Activated T-cell treated with anti-CD3 and anti-CD28 coated beads for 24 hours (primary cell): ENCODE results near the gene HIVEP3.

Source experiments
- DNase-seq: peaks from one replicate; pipeline ENCODE4 v3.0.0-alpha.2; 2020; ENCODE audit warnings: low read depth

The HIVEP3 gene

DNA sequence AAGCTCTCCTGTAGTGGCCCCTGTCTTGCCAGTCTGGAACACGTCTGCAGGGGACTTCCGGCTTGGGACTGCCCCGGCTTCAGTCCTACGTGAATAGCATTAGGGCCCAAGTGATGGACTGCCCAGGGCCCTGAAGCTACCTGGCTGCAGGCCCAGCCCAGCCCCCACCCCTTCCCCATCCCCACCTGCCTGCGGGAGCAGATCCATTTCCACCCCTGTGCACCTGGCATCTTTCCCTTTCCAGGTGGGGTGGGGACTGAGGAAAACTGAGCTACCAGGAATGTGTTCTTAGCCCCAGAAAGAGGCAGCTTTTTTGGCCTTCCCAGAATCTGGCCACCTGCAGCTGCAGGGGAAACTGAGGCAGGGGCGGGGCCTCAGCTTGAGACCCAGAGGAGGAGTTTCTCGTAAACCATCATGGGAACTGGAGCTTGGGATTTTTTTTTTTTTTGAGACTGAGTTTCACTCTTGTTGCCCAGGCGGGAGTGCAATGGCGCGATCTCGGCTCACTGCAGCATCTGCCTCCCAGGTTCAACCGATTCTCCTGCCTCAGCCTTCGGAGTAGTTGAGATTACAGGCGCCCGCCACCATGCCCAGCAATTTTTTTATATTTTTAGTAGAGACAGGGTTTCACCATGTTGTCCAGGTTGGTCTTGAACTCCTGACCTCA is 437.5 kb downstream of the HIVEP3 start:
- no peak for DNase-seq

- DNase-seq = no peak
Measured at GRCh38 chr1:41480204-41481108, 438.3 kb downstream of the HIVEP3 start.

- DNase-seq = no peak
Measured at GRCh38 chr1:41479808-41480160, 438.9 kb downstream of the HIVEP3 start.

DNA sequence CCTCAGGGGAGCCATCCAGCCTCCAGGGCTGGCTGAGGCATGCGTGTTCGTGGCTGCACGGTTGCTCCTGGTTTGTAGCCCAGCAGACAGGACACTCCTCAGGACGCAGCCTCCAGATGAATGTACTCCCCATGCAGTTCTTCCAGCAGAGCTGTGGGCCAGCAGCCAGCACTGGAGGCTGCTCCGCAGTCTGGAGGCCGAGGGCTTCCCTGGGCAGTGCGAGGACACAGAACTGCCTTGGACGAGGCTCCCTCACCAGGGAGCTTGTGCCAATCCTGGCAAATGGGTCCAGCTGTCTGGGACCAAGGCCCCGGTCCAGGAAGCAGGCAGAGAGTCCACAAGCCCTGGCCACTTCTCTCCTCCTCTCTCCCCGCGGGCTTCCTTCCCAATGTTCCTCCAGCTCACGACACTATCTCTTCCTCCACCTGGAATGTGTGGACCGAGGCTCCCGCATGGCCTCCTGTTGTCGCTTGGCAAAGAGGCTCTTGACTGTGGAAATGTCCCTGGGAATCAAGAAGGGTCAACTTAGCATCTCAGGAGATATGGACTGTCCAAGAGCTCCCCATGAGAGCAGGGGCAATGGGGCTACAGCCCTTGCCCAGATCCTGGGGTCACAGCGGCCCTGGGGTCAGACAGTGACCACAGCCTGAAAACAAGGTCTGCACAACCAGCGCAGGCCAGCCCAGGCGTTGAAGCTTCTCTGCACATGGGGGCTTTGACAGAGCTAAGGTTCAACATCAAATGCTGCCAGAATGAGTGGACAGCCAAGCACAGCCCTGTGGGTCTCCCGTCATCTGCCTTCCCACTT is 439.5 kb downstream of the HIVEP3 start:
- no peak for DNase-seq

DNA sequence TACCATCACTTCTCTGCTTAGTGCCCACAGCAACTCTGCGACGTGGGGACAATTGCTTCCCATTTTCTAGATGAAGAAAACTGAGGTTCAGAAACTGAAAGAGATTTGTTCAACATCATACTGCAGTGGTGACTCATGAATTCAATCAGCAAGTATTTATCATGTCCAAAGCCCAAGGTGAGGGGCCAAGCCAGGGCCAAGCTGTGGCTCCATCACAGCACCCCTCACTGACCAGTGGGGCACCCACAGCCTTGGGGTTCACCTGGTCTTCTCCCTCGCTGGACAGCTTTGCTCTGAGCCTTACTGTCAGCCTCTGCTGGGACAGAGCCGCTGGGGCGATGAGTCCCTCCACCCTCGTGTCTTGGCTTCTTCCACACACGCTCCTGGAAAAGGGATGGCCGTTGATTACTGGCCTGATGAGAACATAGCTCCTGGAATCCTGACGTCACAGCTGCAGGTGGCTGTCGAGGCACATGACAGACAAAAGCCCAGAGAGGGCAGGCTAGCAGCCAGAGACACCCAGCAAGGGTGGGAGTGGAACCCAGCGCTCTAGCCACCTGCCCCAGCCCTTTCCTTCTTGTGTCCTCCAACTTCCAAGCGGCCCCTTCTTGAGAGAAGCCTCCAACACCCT is 440.5 kb downstream of the HIVEP3 start:
- DNase-seq = no peak

DNA sequence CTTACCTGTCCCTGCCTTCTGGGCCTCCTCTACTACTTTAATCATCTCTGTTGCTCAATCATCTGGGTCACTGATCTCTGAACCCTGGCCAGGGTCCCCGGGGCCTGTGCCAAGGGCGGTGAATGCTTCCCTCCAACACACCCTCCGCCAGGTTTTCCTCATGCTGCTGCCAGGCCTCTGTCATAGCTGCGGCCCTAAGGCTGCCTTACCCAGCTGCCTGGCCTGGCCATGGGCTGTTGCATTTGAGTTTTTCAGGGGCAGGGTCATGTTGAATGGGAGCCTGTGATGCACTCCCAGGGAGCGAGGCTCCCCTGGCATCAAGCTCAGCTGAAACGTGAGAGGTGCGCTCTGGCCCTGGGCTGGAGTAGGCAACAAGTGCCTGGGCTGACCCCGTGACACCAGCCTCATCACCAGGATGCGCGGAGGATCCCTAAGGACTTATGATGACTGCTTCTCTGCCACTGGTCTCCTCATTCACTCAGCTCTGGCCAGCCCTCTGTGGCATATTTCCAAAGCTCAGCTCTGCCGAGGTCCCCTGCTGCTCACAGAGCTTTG is 441.8 kb downstream of the HIVEP3 start:
- DNase-seq = no peak

DNA sequence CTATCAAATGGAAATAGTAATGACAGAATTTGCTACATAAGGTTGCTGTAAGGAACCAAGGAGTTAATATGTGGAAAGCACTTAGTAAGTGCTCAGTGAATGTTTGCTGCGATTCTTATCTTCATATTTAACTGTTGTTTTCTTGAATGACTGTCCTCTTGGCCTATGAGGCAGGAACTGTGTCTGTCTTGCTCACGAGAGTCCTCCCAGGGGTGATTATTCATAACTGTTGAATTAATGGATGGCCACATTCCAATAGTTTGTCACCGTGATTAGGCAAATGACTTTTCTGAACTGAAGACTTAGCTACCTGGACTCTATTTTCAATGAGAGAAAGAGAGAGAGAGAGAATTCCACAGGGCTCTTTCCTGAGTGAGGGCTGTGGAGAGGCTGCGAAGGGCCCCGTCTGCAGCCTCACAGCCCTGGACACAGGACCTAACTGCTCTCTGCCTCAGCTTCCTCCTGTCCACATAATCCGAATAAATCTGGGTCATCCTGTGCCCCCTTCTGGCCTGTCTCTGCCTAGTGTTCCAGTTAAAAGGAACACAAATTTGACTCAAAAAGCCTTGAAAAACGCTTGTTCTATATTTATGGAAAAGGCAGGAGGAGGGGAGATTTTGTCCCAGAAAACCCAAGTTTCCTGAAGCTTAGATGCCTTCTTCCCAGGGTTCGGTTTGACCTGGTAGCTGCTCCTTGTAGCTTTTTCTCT is 442.7 kb downstream of the HIVEP3 start:
- no peak for DNase-seq

DNA sequence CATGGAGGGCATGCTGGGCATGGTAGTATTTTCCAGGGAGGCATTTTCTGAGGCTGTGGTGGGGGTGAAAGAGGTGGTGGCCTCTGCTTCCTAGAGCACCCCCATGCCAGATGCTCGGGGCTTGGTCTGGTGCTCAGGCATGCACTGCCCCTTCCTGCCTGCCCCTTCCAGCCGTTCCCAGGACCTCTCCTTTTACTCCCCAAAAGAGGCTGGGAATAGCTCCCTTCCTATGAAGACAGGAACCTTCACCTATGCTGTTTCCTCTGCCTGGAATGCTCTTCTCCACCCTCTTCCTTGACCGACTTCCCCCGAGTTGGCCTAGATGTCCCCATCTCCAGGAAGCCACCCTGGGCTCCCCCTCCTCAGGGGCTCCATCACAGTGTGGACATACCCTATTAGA is 443.4 kb downstream of the HIVEP3 start:
- no peak for DNase-seq

- DNase-seq = no peak
Measured at GRCh38 chr1:41474490-41475271, 444.0 kb downstream of the HIVEP3 start.

DNA sequence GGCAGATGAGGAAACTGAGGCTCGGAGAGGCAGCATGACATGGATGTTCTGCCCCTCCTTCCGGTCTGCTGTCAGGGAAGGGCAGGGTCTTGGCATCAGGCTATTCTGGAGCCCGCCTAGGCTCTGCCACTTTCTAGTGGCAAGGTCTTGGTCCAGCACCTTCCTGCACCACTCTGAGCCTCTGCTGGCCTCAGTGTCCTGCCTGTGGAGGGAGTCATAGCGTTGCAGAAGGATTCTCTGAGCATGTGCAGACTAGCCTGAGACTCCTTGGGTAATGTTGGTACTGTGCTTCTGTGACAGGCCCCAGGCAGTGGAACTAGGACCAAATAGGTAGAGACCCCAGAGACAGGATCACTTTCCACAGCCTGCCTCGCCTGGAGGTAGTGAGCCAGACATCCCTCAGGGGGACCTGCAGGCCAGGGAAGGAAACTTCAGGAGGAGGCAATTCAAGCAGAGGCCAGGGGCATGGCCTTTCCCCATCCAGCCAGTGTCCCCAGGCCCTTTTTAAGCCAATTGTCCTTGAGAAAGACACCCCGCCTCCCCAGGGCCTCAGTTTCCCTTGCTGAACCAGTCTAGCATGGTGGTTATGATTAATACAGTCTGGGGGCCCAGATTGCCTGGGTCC is 444.9 kb downstream of the HIVEP3 start:
- DNase-seq = no peak

DNA sequence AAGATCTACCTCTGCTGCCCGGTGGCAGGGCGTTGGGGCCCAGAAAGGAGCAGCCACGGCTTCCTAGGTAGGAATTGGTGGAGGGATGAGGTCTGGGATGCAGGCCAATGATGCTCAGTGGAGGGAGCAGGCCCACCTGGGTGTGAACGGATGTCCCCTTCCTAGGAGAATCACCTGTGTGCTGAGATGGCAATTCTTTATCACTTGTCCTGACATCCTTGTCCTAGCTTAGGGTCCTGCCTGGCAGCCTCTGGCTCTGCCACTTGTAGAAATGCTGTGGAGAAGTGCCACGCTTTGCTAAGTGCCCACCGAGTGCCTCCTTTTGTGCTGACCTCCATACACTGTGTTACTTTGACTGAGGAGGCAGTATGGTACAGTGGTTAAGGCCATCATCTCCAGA is 447.1 kb downstream of the HIVEP3 start:
- no peak for DNase-seq

- DNase-seq = no peak
Measured at GRCh38 chr1:41469706-41470105, 449.0 kb downstream of the HIVEP3 start.

DNA sequence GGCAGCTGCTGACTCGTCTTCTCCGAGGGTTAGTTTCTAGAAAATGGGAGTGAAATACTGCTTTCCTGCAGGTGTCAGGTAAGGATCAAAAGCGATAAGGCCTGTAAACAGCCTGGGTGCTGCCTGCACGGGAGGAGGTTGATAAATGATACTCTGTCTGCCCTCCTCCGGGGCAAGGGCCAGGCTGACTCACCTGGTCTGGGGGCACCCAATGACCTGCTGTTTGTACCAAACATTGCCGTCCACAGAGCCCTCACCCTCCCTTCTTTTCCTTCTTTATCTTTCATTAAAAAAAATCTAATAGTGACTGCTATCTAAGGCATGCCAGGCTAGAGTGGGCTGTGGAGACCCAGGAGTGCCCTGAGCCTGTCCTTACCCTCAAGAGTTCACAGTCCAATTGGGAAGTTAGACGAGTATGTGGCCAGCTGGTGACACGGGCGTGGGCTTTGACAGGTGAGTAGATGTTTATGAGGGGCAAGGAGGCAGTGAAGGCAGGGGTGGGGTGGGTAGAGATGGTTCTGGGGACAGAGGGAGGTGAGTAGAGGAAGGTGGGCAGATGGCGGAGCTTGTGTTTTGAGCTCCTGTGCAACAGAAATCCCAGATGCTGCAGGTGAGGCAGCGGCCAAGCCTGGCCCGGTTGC is 450.5 kb downstream of the HIVEP3 start:
- DNase-seq = no peak

- no peak for DNase-seq
Measured at GRCh38 chr1:41467673-41468072, 451.0 kb downstream of the HIVEP3 start.

GRCh38 chr1:41466146-41466545 is 452.6 kb downstream of the HIVEP3 start:
- DNase-seq = no peak

- DNase-seq = no peak
Measured at GRCh38 chr1:41465741-41466140, 453.0 kb downstream of the HIVEP3 start.

DNA sequence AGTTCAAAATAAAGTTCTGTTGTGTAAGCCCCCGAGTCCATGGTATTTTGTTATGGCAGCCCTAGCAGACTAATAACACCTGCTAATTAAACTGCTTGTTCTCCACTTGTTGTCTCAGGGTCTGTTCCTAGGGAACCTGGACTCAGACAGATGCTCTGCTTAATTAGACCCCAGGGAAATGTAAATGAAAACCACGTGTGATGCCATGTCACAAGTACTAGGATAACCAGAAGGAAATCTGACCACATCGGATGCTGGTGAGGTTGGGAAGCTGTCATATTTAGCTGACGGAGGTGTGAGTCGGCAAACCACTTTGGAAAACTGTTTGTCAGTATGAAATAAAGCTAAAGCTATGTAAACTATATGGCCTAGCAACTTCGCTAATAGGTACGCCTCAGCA is 453.8 kb downstream of the HIVEP3 start:
- DNase-seq = no peak

GRCh38 chr1:41463516-41463915 is 455.2 kb downstream of the HIVEP3 start:
- no peak for DNase-seq

GRCh38 chr1:41462680-41463004 is 456.1 kb downstream of the HIVEP3 start:
- no peak for DNase-seq
